Lower lobe of right lung (tissue), 2 donors: ENCODE results near the gene NKD1. TPM values are rescaled to one million over a fixed set of nuclear protein-coding genes. Genes with fewer than 3 reads are reported as not detected.

ENCODE experiments used
- ATAC-seq, 2 donors: fragments of 200-7000 bp; cut with Tn5 transposase; one replicate each; pipeline ENCODE4 v1.9.1; 2020 to 2022; ENCODE audit warnings: mild to moderate bottlenecking in 2 of 2, moderate library complexity in 2 of 2
- DNase-seq: peaks from one replicate; pipeline ENCODE4 v3.0.0-alpha.2; 2020
- H3K27ac ChIP-seq: fragments of 200-600 bp; one replicate; pipeline ENCODE4 v1.8.0; 2022
- H3K27me3 ChIP-seq: fragments of 200-600 bp; one replicate; pipeline ENCODE4 v1.8.0; 2022; ENCODE audit warnings: low read depth
- H3K36me3 ChIP-seq: fragments of 200-600 bp; one replicate; pipeline ENCODE4 v1.8.0; 2022; ENCODE audit warnings: mild to moderate bottlenecking
- H3K4me1 ChIP-seq: fragments of 200-600 bp; one replicate; pipeline ENCODE4 v1.8.0; 2022
- H3K4me3 ChIP-seq: fragments of 200-600 bp; one replicate; pipeline ENCODE4 v1.8.0; 2022; ENCODE audit warnings: mild to moderate bottlenecking
- H3K9me3 ChIP-seq: fragments of 200-600 bp; one replicate; pipeline ENCODE4 v1.8.0; 2022
- CTCF ChIP-seq: fragments of 200-600 bp; IDR thresholded peaks from one replicate; pipeline ENCODE4 v1.8.0; 2022; ENCODE audit warnings: antibody characterized with exemption, mild to moderate bottlenecking
- intact Hi-C: fragments of 100-400 bp; cut with DNase I; formaldehyde crosslinking; loops from one replicate; pipeline ENCODE4 v1.11.0; 2022
- total RNA-seq: library from RNA; stranded (reverse); fragmentation: NEBNext Ultra II Directional; extraction: Animal tissue kit (Norgen Biotek cat#: 25700); gene quantifications from one replicate; pipeline ENCODE4 v1.2.1, GENCODE V29; 2021
- donor health status: DM: no; HTN: yes; CAD: no; lungs with severe emphysema.

NKD1 gene
- total RNA-seq, 1 donor from 2014 or later: 30.7 TPM

GRCh38 chr16:50567651-50568050, 19.5 kb downstream of the NKD1 start:
- H3K36me3 ChIP-seq: no peaks in the 10 kb centered on the region
- no peak for TF ChIP-seq CTCF
- no peaks in the 10 kb centered on the region for H3K27me3 ChIP-seq
- H3K4me1 ChIP-seq: no peaks in the 10 kb centered on the region
- DNase-seq: no peak
- H3K9me3 ChIP-seq: no peaks in the 10 kb centered on the region
- no peak overlapping the region for H3K4me3 ChIP-seq
- no peak for ATAC-seq
- intact Hi-C loops: no loop called here
- peak overlapping the region; percentile 31 for H3K27ac ChIP-seq

- Histone ChIP-seq H3K9me3 (no peaks in the 10 kb centered on the region), H3K4me3 (no peak overlapping the region), H3K36me3 (no peaks in the 10 kb centered on the region), H3K27me3 (no peaks in the 10 kb centered on the region), H3K4me1 (no peaks in the 10 kb centered on the region), H3K27ac (no peak overlapping the region)
- ATAC-seq (no peak), DNase-seq (no peak)
- no peak for TF ChIP-seq CTCF
- intact Hi-C loops: no loop called here
Measured at GRCh38 chr16:50568187-50568815, 20.1 kb downstream of the NKD1 start.

- Histone ChIP-seq H3K4me3 (no peak overlapping the region), H3K9me3 (no peaks in the 10 kb centered on the region), H3K27ac (no peak overlapping the region), H3K27me3 (no peaks in the 10 kb centered on the region), H3K4me1 (peaks cover 8% of the 10 kb centered on the region), H3K36me3 (no peaks in the 10 kb centered on the region)
- no peak for TF ChIP-seq CTCF
- DNase-seq (no peak), ATAC-seq (no peak)
- intact Hi-C loops: no loop called here
Measured at GRCh38 chr16:50570354-50570753, 22.2 kb downstream of the NKD1 start.

GRCh38 chr16:50570808-50571598, 22.8 kb downstream of the NKD1 start:
- no peak for DNase-seq
- intact Hi-C loops: no loop called here
- Histone ChIP-seq H3K4me1 (peaks cover 14% of the 10 kb centered on the region), H3K36me3 (no peaks in the 10 kb centered on the region), H3K9me3 (no peaks in the 10 kb centered on the region), H3K27me3 (no peaks in the 10 kb centered on the region), H3K4me3 (no peak overlapping the region), H3K27ac (no peak overlapping the region)
- ATAC-seq: peak in 1 of 2 donors; percentile 13
- TF ChIP-seq CTCF: no peak

- no peaks in the 10 kb centered on the region for H3K36me3 ChIP-seq
- no peak for ATAC-seq
- DNase-seq: no peak
- no peaks in the 10 kb centered on the region for H3K27me3 ChIP-seq
- peaks cover 15% of the 10 kb centered on the region for H3K4me1 ChIP-seq
- intact Hi-C loops: no loop called here
- H3K4me3 ChIP-seq: no peak overlapping the region
- no peaks in the 10 kb centered on the region for H3K9me3 ChIP-seq
- H3K27ac ChIP-seq: no peak overlapping the region
- no peak for TF ChIP-seq CTCF
Measured at GRCh38 chr16:50571786-50572185, 23.6 kb downstream of the NKD1 start.
